Heart left ventricle (tissue), 13 donors: ENCODE data around the gene IFNA7.

ENCODE experiments used
- CTCF ChIP-seq, 12 donors: fragments of 200-600 bp; sonication (generic) in 4 of 12; IDR thresholded peaks; one replicate each; pipeline versions ENCODE4 v1.5.0 to v1.8.0; 2018 to 2022; ENCODE audit warnings: antibody characterized with exemption in 12 of 12, mild to moderate bottlenecking in 5 of 12
- POLR2A ChIP-seq, 2 donors: fragments of 450-650 bp; IDR thresholded peaks; one replicate each; pipeline ENCODE4 v1.6.1; 2017; ENCODE audit warnings: antibody characterized with exemption in 2 of 2, mild to moderate bottlenecking in 2 of 2, moderate library complexity in 2 of 2
- donor health status: ischemic (EF 13 %, LVEDD 7.1; RV severe dilation, severe dysfunction).
- donor health status: DM: no; HTN: yes; CAD: no.
- donor health status: DM: no; HTN: no; CAD: no.
- donor health status: ischemic (EF 25% LVEDD 6.9; RV normal size, moderate dysfunction).
- donor health status: ischemic (EF 25% LVEDD 5.7; RV mildly dilated, moderate dysfunction).
- donor health status: ischemic (EF 35%, LVEDD 5.7; RV mildly dilated, moderate dysfunction).
- donor health status: nonischemic (EF 11% LVEDD 7.7; RV severe dilation, severe dysfunction).
- donor health status: DM: yes; HTN: yes; CAD: no.
- donor health status: PGD.
- donor health status: ischemic (EF 29% LVEDD 5.4; RV normal size, mild dysfunction).
- donor health status: nonischemic (EF 23%, LVEDD 6.1; RV moderate dilation, normal function).

- TF ChIP-seq POLR2A (IDR thresholded peaks at IDR 0.05) (no peak), CTCF (IDR thresholded peaks at IDR 0.05) (no peak)
Observed at GRCh38 chr9:21171351-21171750, 30.7 kb downstream of the IFNA7 start.
